Measurements from ENCODE around the gene ST6GALNAC6.

GRCh38 chr9:127912882-127913281 lies 13.5 kb upstream of the ST6GALNAC6 start:
- TF ChIP-seq KDM1A (IDR thresholded peaks at IDR 0.05; ENCODE audit: low read depth) = no peak
- TF ChIP-seq CTCF (IDR thresholded peaks at IDR 0.05) = no peak
- TF ChIP-seq BHLHE40 (IDR thresholded peaks at IDR 0.05; ENCODE audit: low read depth, low read length) = no peak
- TF ChIP-seq RCOR1 (IDR thresholded peaks at IDR 0.05; ENCODE audit: low read depth, low read length) = no peak
- no peak for TF ChIP-seq NFE2L2 (conservative IDR thresholded peaks at IDR 0.05; ENCODE audit: low read length)
- no peak for TF ChIP-seq POLR2A (IDR thresholded peaks at IDR 0.05; ENCODE audit: low read length)
- TF ChIP-seq ELK1 (IDR thresholded peaks at IDR 0.05; ENCODE audit: low read depth, low read length) = no peak
- no peak for TF ChIP-seq EP300 (IDR thresholded peaks at IDR 0.05)
- TF ChIP-seq, protein P1, sequence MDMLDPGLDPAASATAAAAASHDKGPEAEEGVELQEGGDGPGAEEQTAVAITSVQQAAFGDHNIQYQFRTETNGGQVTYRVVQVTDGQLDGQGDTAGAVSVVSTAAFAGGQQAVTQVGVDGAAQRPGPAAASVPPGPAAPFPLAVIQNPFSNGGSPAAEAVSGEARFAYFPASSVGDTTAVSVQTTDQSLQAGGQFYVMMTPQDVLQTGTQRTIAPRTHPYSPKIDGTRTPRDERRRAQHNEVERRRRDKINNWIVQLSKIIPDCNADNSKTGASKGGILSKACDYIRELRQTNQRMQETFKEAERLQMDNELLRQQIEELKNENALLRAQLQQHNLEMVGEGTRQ (IDR thresholded peaks at IDR 0.05) = no peak
- no peak for TF ChIP-seq ATOH8 (CRISPR knock-in tag; IDR thresholded peaks at IDR 0.05; ENCODE audit: low read depth)
- TF ChIP-seq KDM5A (IDR thresholded peaks at IDR 0.05) = no peak
- TF ChIP-seq ZSCAN20 (CRISPR knock-in tag; IDR thresholded peaks at IDR 0.05) = no peak
- TF ChIP-seq, protein P2, sequence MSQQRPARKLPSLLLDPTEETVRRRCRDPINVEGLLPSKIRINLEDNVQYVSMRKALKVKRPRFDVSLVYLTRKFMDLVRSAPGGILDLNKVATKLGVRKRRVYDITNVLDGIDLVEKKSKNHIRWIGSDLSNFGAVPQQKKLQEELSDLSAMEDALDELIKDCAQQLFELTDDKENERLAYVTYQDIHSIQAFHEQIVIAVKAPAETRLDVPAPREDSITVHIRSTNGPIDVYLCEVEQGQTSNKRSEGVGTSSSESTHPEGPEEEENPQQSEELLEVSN (IDR thresholded peaks at IDR 0.05; ENCODE audit: borderline replicate concordance, low read depth) = no peak
